CD4-positive, alpha-beta T cell treated with Interleukin-21 for 1 hour (primary cell): Measurements from ENCODE around the gene SLC35B4.

ENCODE experiments used
- DNase-seq: peaks from one replicate; pipeline ENCODE4 v3.0.0-alpha.2; 2020

The SLC35B4 gene

DNA sequence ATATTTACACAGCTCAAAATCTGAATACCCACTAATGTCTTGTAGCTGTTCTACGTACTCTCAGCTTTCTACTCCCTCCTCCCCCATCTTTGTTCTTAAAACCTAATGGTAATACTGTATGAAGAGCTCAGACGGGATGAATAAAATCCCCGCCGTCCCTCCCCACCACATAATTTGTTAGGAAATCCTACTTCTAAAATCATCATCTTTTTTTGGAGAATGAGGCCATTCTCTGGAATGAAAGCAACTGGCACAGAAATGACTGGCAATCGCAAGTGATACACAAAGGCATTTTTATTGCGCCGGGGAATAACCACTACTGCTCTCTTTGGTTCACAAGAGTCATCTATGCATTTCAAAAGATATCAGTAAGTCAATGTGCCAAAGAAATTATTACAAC is 27.3 kb downstream of the SLC35B4 start:
- no peak for DNase-seq

DNA sequence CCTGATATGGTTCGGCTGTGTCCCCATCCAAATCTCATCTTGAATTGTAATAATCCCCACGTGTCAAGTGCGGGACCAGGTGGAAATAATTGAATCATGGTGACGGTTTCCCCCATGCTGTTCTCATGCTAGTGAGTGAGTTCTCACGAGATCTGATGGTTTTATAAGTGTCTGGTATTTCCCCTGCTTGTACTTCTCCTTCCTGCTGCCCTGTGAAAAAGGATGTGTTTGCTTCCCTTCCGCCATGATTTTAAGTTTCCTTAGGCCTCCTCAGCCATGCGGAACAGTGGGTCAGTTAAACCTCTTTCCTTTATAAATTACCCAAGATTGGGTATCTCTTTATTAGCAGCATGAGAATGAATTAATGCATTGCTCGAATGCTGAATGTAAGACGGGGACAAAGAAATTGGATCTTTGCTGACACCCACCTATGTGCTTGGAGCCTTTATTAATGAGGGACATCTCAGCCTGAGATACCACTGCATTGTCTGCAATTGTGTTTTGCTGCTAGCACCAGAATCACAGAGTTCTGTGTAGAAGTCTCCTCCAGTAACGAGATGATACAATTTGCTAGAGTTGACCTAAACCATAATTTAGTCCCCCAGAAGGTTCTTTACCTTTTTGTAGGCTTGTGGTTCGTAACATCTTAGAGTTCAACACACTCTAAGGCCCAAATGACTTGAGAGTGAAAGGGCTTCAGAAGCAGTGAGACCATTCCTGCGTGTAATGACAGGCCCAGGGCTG is 28.6 kb downstream of the SLC35B4 start:
- no peak for DNase-seq

DNA sequence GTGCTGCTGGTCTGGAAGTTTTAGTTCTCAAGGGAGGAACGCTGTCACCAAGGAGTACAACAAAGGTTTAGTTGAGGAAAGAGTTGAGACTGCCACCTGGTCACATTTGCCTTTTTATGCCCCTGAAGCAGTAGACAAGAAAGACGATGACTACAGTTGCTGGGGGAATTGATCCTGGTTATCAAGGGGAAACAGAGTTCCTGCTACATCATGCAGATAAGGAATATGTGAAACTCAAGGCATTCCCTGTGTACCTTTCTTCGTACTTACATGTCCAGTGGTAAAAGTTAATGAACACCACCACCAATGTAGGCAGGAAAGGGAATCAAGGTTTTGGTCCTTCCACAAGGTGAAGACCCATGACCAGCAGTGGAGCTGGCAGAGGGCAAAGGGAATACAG is 31.8 kb downstream of the SLC35B4 start:
- no peak for DNase-seq

DNA sequence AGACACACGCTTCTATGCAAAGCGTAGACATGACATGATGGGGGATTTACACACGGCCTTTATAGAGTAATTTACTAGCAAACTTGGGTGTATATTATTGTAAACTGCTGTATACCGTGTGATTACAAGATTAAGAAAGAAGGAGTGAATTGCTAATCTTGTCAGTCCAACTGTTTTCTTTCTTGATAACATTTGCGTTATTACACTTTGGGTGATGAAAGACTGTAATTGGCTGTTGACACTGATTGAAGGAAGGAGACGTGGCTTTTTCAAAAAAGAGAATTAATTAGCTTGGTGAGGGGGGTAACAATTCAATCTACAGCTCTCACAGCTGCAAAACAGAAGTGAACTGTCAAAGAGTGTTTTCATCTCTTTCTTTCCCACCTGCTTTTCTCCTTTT is 32.7 kb downstream of the SLC35B4 start:
- DNase-seq = no peak

DNA sequence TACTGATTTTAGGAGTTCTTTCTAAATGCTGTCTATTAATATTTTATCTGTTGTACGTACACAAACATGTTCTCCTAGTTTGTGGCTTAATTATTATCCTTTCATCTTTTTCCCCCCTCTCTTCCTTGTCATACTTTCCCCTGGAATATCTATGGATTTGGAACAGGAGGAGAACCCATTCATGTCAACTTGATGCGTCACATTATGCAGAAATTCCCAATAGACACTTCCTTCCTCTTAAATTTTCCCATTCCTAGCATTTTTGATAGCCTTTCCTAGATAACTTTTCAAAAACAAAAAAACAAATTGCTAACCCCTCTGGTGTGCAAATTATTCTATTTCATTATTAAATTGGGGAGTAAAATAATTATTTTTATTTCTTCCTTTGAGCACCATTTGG is 36.2 kb downstream of the SLC35B4 start:
- DNase-seq = no peak

DNA sequence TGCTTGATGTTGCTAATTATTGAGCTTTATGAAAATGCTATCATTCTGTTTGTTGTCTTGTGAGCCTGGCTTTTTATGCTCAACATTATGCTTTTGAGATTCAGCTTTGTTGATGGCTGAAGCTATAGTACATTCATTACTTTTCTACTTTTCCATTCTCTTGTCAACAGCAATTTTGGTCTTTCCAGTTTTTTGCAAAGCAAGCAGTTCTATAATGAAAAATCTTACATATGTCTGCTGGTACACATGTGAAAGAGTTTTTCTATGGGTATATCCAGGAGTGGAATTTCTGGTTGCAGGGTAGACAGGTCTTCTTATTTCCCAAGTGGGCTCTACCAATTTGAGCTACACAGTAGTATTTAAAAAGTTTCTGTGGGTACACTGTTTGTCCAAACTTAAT is 36.8 kb downstream of the SLC35B4 start:
- no peak for DNase-seq

DNA sequence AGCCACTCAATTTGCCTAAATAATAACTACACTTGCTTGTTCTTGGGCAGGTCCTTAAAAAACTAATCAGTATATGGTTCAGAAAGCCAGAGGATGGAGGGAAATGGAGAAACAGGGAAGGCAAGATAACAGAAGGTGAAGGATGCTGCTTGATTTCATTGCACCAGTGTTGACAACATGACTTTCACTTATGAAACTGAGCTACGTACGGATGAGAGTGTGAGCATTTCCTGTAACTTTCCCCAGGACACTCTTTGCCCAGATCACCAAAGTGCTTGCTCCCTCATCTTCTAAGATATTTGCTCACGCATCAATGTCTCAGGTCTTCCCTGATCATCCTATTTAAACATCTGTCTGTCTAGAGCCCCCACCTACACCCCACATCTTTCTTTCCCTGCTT is 37.4 kb downstream of the SLC35B4 start:
- DNase-seq = no peak

DNA sequence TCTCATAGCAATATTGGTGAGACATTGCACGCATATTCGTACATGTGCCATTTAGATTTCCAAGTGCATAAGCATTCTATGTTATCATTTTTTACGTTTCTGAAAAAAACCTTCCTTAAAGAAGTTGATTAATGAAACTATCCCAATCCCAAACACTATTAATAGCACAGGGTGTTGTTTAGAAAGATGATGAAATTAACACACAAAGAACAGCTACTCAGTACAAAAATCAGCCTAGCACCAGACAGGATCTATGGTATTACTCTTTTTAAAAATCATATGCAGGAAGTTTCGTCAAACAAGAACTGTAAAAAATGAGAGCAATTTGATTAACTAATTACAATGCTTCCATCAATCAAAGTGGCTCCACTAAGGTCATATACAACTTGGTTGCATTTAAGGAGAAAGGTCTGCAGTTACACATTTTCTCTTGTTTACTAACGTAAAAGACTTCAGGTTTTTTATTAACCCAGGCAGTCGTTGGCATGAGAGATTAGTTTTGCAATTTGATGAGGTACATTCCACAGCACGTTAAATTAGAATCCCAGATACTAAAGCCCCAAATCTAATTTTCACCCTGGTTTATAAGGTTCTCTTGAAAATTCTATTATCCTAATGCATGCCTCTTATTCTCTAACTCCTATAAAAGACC is 38.1 kb downstream of the SLC35B4 start:
- DNase-seq = no peak

DNA sequence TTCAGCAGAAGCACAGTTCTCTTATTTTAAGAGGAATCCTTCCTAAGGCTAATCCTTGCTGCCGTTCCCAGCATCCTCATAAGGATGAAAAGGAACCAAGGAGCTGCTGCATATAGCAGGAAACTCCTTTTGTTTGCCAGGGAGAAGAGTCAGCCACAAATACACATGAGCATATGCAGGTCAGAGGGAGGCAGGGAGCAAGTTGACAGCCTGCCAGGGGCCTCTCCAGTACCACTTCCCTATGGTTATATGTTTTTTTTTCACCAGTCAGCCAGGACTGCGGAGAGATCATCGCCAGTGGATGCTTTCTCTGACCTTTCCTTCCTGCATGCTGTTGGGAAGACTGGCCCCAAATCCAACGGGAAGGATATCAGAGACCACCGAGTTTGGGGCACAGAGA is 39.8 kb downstream of the SLC35B4 start:
- no peak for DNase-seq

DNA sequence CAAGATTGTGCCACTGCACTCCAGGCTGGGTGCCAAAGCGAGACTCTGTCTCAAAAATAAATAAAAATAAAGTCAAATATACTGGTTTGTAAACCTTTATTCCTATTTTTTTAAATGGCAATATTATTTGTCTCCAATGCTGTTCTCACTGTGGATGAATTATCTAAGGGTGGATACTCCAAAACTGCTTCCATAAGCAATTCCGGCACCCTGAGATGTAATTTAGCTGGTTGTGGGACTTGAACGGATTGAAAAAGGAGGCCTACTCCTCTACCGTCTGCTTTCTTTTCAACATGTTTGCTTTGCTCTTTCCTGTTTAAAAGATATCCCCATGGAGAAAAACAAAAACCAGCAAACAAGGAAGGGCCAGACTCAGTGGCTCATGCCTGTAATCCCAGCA is 54.4 kb downstream of the SLC35B4 start:
- no peak for DNase-seq

DNA sequence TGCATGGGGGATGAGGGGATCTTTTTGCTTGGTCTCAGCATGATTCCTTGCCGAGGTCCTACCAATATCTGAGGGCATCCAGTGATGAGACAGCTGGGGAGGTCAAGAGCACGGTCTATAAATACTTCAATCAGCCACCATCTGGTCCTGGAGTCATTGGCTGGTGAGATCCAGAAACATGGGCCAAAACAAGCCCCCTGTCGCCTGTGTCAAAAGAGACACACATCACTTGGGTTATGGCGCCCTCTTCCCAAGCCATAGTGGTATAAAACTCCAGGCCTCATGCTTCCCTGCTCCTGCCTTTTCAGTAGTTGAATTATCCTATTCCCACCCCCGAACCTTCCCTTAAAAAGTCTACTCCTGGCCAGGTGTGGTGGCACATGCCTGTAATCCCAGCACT is 60.9 kb downstream of the SLC35B4 start:
- DNase-seq = no peak

DNA sequence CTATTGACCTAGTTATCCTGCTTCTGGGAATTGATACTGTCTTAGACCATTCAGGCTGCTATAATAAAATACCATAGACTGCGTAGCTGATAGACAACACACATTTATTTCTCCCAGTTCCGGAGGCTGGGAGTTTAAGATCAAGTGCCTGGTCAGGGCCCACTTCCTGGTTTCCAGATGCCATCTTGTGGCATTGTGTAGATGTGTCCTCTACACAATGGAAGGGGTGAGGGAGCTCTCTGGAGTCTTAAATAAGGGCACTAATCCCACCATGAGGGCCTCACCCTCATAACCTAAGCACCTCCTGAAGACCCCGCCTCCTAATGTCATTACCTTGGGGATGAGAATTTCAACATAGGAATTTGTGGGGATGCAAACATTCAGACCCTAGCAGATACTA is 62.4 kb downstream of the SLC35B4 start:
- no peak for DNase-seq

DNA sequence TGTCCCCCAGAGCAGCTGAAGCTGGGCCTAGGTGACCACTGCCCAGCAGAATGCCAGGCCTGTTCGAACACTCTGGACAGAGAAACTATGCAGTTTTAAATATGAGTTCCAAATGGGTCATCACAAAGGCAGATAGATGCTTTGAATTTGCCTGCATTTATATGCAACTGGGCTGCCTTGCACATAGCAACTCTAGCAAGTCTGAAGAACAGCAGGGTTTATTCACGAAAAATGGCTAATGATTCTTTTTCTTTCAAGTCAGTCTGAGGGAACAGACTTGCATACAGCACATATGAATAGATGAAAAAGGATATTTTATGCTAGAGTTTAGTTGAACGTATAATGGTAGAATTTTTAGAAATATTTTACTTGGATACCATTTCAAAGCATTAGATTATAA is 68.5 kb downstream of the SLC35B4 start:
- no peak for DNase-seq

DNA sequence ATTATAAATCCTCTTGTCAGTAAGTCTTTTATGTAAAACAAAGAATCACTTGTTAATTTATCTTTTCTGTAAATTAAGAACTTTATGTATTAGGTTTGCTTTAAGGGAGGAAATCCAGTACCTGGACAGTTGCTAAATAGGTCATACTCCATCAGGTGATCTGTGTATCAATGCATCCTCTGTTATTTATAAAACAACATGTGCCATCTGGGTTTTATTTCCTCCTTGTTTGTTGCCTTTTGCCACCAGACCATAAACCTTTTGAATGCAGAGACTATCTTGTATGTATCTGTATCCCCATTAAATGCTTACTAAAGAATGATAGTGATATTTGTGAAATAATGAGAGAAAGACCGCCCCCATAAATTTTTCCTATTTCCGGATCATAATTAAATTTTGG is 70.0 kb downstream of the SLC35B4 start:
- DNase-seq = no peak

DNA sequence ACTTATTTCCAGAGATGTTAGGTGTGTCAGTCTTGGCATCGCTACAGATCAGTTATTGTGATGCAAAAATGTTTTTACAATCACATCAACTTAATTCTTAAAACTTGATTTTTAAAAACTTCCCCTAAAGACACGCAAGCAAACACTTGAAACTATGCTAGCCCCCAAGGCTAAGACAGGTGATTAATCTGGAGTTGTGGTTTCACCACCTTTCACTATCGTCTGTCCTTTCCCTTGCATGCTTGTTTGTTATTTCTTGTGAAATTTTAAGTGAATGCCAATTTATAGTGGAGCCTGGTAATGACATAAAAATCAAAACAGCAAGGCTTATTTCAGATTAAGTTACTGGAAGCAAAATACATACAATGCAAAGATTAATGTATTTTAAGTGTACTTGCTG is 70.4 kb downstream of the SLC35B4 start:
- DNase-seq = no peak

DNA sequence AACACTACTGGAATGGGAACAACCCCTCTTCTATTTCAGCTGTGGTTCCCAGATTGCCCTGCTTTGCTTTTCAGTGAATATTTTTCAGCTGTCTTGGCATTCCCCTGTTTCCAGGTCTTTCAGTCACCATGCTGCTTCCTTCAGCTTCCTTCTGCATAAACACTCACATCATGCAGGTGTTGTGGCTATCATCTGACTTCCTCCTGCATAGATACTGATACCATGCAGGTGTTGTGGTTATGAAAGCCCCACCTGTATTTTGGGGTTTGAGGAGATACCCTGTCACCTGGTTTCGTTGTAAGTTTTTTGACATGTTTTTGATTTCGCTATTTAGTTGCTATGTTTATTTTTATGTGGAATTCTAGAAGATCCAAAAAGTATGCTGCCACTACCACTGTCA is 71.5 kb downstream of the SLC35B4 start:
- DNase-seq = no peak
